ENCODE measurements around the gene CTNNA1. TPM values are rescaled to one million over a fixed set of nuclear protein-coding genes. Genes with fewer than 3 reads are reported as not detected.
"Not testable (repeated sequence)": the region's sequence is repeated elsewhere in the genome, so short reads cannot be mapped to it uniquely, and the experiment has no call there.

The CTNNA1 gene
- total and polyA plus RNA-seq, 2 donors (not counting 3 experiments of a cell fraction or from before 2014, with no cell fraction given) = 156 to 394 TPM

GRCh38 chr5:138833726-138834480 is 80.7 kb downstream of the CTNNA1 start:
- POLR2A ChIA-PET = no interaction called here
- Histone ChIP-seq H3K79me2 (ENCODE audit: control insufficient read depth, insufficient read depth, low read length) (peaks cover 83% of the 10 kb centered on the region), H3K27ac (ENCODE audit: insufficient read depth, low read depth, low read length) (no peak overlapping the region), H3K4me2 (ENCODE audit: insufficient read depth, low read length) (no peak overlapping the region), H3K4me3 (replicated peaks in 1 of 3; ENCODE audit: insufficient read depth in 1 of 3, low read depth in 1 of 3, low read length in 3 of 3) (no peak overlapping the region), H3K9ac (replicated peaks; ENCODE audit: extremely low read depth, insufficient read depth, low read length) (no peak overlapping the region), H4K20me1 (replicated peaks; ENCODE audit: control insufficient read depth, extremely low read depth, insufficient read depth, low read length) (peaks cover 2% of the 10 kb centered on the region), H3K4me1 (ENCODE audit: control insufficient read depth, extremely low read depth, insufficient read depth, low read length) (no peaks in the 10 kb centered on the region), H3K27me3 (ENCODE audit: control insufficient read depth in 2 of 2, insufficient read depth in 2 of 2, low read length in 2 of 2) (no peaks in the 10 kb centered on the region), H2AFZ (ENCODE audit: low read depth, low read length) (no peak overlapping the region), H3K36me3 (ENCODE audit: control insufficient read depth in 2 of 2, extremely low read depth in 1 of 2, insufficient read depth in 2 of 2, low read length in 2 of 2) (peaks cover 0 to 5% of the 10 kb centered on the region in 2 experiments), H3K9me1 (replicated peaks; ENCODE audit: control insufficient read depth, extremely low read depth, insufficient read depth, low read length) (no peaks in the 10 kb centered on the region), H3K9me3 (replicated peaks; ENCODE audit: control insufficient read depth, insufficient read depth, low read length) (no peaks in the 10 kb centered on the region)
- BruUV-seq (replicated peaks) = no TSS peak
- intact Hi-C loops (cut with micrococcal nuclease) (no loop called here), dilution Hi-C loops (cut with MboI; ENCODE audit: extremely low pct_ligation_motif_present, low sequenced_read_pairs) (no loop called here)
- FAIRE-seq = no peak
- CTCF ChIA-PET = interaction anchor here (0.9 to 2.2 kb wide), 6 partner anchors 10 to 44 kb away, joined by 3 to 15 read pairs (median 4); no protein-coding TSS in a partner anchor
- TF ChIP-seq GATA2 (IDR thresholded peaks at IDR 0.05; ENCODE audit: insufficient read depth, insufficient read length, low read depth, low read length) (no peak), POLR2A (IDR thresholded peaks at IDR 0.05; ENCODE audit: low read depth, low read length) (no peak), MAX (IDR thresholded peaks at IDR 0.05; ENCODE audit: insufficient read depth, insufficient read length) (no peak), MYC (IDR thresholded peaks at IDR 0.05; ENCODE audit: low read depth, low read length) (no peak), POLR2AphosphoS5 (IDR thresholded peaks at IDR 0.05; ENCODE audit: insufficient read depth, low read depth, low read length) (no peak), EZH2 (IDR thresholded peaks at IDR 0.05; ENCODE audit: borderline replicate concordance, low read depth, low read length, severe bottlenecking) (no peak), FOS (IDR thresholded peaks at IDR 0.05; ENCODE audit: borderline replicate concordance, insufficient read depth, low read length) (no peak), CTCF (IDR thresholded peaks at IDR 0.05; ENCODE audit: extremely low read depth in 1 of 2, insufficient read depth in 1 of 2, low read depth in 1 of 2, low read length in 2 of 2) (no peak), JUN (IDR thresholded peaks at IDR 0.05; ENCODE audit: borderline replicate concordance, insufficient read depth, insufficient read length, low read depth) (no peak)
- no peak for DNase-seq (ENCODE audit: low read depth, low spot score)

GRCh38 chr5:138834853-138835252 is 81.6 kb downstream of the CTNNA1 start:
- intact Hi-C loops (cut with micrococcal nuclease); H3K36me3 ChIP-seq (ENCODE audit: control insufficient read depth in 2 of 2, extremely low read depth in 1 of 2, insufficient read depth in 2 of 2, low read length in 2 of 2); dilution Hi-C loops (cut with MboI; ENCODE audit: extremely low pct_ligation_motif_present, low sequenced_read_pairs); H3K4me2 ChIP-seq (ENCODE audit: insufficient read depth, low read length); H2AFZ ChIP-seq (ENCODE audit: low read depth, low read length); BruUV-seq (replicated peaks); DNase-seq (ENCODE audit: low read depth, low spot score); H4K20me1 ChIP-seq (replicated peaks; ENCODE audit: control insufficient read depth, extremely low read depth, insufficient read depth, low read length); H3K4me3 ChIP-seq (replicated peaks in 1 of 3; ENCODE audit: insufficient read depth in 1 of 3, low read depth in 1 of 3, low read length in 3 of 3); H3K27me3 ChIP-seq (ENCODE audit: control insufficient read depth in 2 of 2, insufficient read depth in 2 of 2, low read length in 2 of 2); H3K9me1 ChIP-seq (replicated peaks; ENCODE audit: control insufficient read depth, extremely low read depth, insufficient read depth, low read length); H3K9ac ChIP-seq (replicated peaks; ENCODE audit: extremely low read depth, insufficient read depth, low read length); H3K9me3 ChIP-seq (replicated peaks; ENCODE audit: control insufficient read depth, insufficient read depth, low read length); POLR2A ChIA-PET; H3K27ac ChIP-seq (ENCODE audit: insufficient read depth, low read depth, low read length); FAIRE-seq; H3K4me1 ChIP-seq (ENCODE audit: control insufficient read depth, extremely low read depth, insufficient read depth, low read length): not testable (repeated sequence)
- H3K79me2 ChIP-seq (ENCODE audit: control insufficient read depth, insufficient read depth, low read length) = peaks cover 86% of the 10 kb centered on the region
- CTCF ChIA-PET = interaction anchor here (1.0 to 2.2 kb wide), 5 partner anchors 10 to 45 kb away, joined by 3 to 15 read pairs (median 4); no protein-coding TSS in a partner anchor

Data from endothelial cell of umbilical vein (primary cell).